OCI-LY7 (cell line): ENCODE data around the gene PPM1F. TPM values are rescaled to one million over a fixed set of nuclear protein-coding genes. Genes with fewer than 3 reads are reported as not detected.

ENCODE experiments used
- BruUV-seq: library from RNA; stranded (reverse); fragments of 400-500 nt; replicated peaks from 2 replicates; lab custom pipeline; 2021; lab: Mats Ljungman, UMichigan
- CTCF ChIA-PET: fragments of 300-600 bp; sonication (Branson Sonifier 250); formaldehyde crosslinking; loops from one replicate; lab custom pipeline; 2022; ENCODE audit warnings: antibody characterized with exemption; ENCODE audit not compliant: unreplicated experiment; lab: Charles Lee
- POLR2A ChIA-PET: fragments of 300-600 bp; sonication (Branson Sonifier 250); formaldehyde crosslinking; loops from one replicate; lab custom pipeline; 2022; ENCODE audit warnings: antibody characterized with exemption; lab: Charles Lee
- DNase-seq: peaks from one replicate; pipeline ENCODE4 v3.0.0-alpha.2; 2015; ENCODE audit warnings: low spot score
- H2AFZ ChIP-seq: fragments of 200-600 bp; sonication (generic), shearing (Covaris generic); 2 replicates; pipeline ENCODE4 v1.6.1; 2014; ENCODE audit warnings: mild to moderate bottlenecking, antibody characterized with exemption, low read length, moderate library complexity
- H3K27ac ChIP-seq: fragments of 200-600 bp; sonication (generic); 2 replicates; pipeline ENCODE4 v1.5.1; 2014; ENCODE audit warnings: mixed run types, low read depth, mild to moderate bottlenecking, moderate library complexity, low read length, inconsistent platforms; ENCODE audit not compliant: poor library complexity, severe bottlenecking
- H3K36me3 ChIP-seq: fragments of 200-600 bp; sonication (generic); 2 replicates; pipeline ENCODE4 v1.6.1; 2014; ENCODE audit warnings: mild to moderate bottlenecking, antibody characterized with exemption, low read length, moderate library complexity, mixed read lengths; ENCODE audit not compliant: insufficient read depth
- H3K4me1 ChIP-seq: fragments of 200-600 bp; sonication (generic); 2 replicates; pipeline ENCODE4 v1.5.1; 2014; ENCODE audit warnings: mild to moderate bottlenecking, low read length; ENCODE audit not compliant: insufficient read depth, poor library complexity, severe bottlenecking
- H3K4me2 ChIP-seq: fragments of 200-600 bp; sonication (generic); 2 replicates; pipeline ENCODE4 v1.6.1; 2014; ENCODE audit warnings: mild to moderate bottlenecking, low read length
- H3K4me3 ChIP-seq: fragments of 200-600 bp; sonication (generic); 2 replicates; pipeline ENCODE4 v1.5.1; 2014; ENCODE audit warnings: mild to moderate bottlenecking, low read depth, low read length; ENCODE audit not compliant: poor library complexity, severe bottlenecking
- H3K79me2 ChIP-seq: fragments of 200-600 bp; sonication (generic); 2 replicates; pipeline ENCODE4 v1.6.1; 2016; ENCODE audit warnings: low read depth, mild to moderate bottlenecking, low read length, moderate library complexity, mixed read lengths; ENCODE audit not compliant: insufficient read depth
- H3K9me2 ChIP-seq: fragments of 200-600 bp; sonication (generic); 2 replicates; pipeline ENCODE4 v1.6.1; 2016; ENCODE audit warnings: mild to moderate bottlenecking, low read length, mixed read lengths; ENCODE audit not compliant: insufficient read depth
- H3K9me3 ChIP-seq: fragments of 200-600 bp; sonication (generic); 2 replicates; pipeline ENCODE4 v1.6.1; 2014; ENCODE audit warnings: mild to moderate bottlenecking, mixed run types, low read length, mixed read lengths
- H4K20me1 ChIP-seq: fragments of 200-600 bp; sonication (generic); 2 replicates; pipeline ENCODE4 v1.6.1; 2014; ENCODE audit warnings: mild to moderate bottlenecking, antibody characterized with exemption, low read length, moderate library complexity, mixed read lengths; ENCODE audit not compliant: insufficient read depth
- CTCF ChIP-seq: fragments of 200-600 bp; sonication (generic); conservative IDR thresholded peaks from 2 replicates; pipeline ENCODE4 v1.5.1; 2014; ENCODE audit warnings: mild to moderate bottlenecking, antibody characterized with exemption, low read length, moderate library complexity, mixed read lengths
- EZH2phosphoT487 ChIP-seq: fragments of 200-600 bp; sonication (generic); IDR thresholded peaks from 2 replicates; pipeline ENCODE4 v1.6.1; 2018; ENCODE audit warnings: low read depth, borderline replicate concordance, mild to moderate bottlenecking, mixed run types, antibody characterized with exemption, low read length, moderate library complexity, mixed read lengths
- intact Hi-C: fragments of 100-400 bp; cut with micrococcal nuclease; formaldehyde crosslinking; loops from one replicate; pipeline ENCODE4 v1.10.0; 2022; ENCODE audit not compliant: unreplicated experiment
- total RNA-seq, 2 experiments: library from RNA; depleted of rRNA in 1 of 2; stranded (reverse); fragments of >200 nt in 1 of 2; shearing (Covaris generic) in 1 of 2; gene quantifications; 2 replicates each; pipeline ENCODE4 v1.2.3, GENCODE V29; 2014 to 2022

PPM1F gene
- total RNA-seq, 2 experiments from 2014 or later: 21.7 to 27.2 TPM

- no peak overlapping the region for H2AFZ ChIP-seq
- no peaks in the 10 kb centered on the region for H3K9me3 ChIP-seq
- no peak overlapping the region for H3K4me2 ChIP-seq
- ChIA-PET CTCF (no interaction called here), POLR2A (no interaction called here)
- no peak for TF ChIP-seq CTCF
- TF ChIP-seq EZH2phosphoT487: no peak
- intact Hi-C loops: no loop called here
- no TSS peak for BruUV-seq
- peaks cover 68% of the 10 kb centered on the region for H3K36me3 ChIP-seq
- H3K9me2 ChIP-seq: no peaks in the 10 kb centered on the region
- no peaks in the 10 kb centered on the region for H4K20me1 ChIP-seq
- no peaks in the 10 kb centered on the region for H3K79me2 ChIP-seq
- no peaks in the 10 kb centered on the region for H3K4me1 ChIP-seq
- H3K4me3 ChIP-seq: no peak overlapping the region
- no peak for DNase-seq
- no peak overlapping the region for H3K27ac ChIP-seq
These were observed 7.8 kb upstream of the PPM1F start for GRCh38 chr22:21960200-21961126.

- ChIA-PET POLR2A (no interaction called here), CTCF (no interaction called here)
- Histone ChIP-seq H3K9me3 (no peaks in the 10 kb centered on the region), H3K27ac (no peak overlapping the region), H3K4me2 (no peak overlapping the region), H4K20me1 (no peaks in the 10 kb centered on the region), H3K9me2 (no peaks in the 10 kb centered on the region), H3K36me3 (peaks cover 59% of the 10 kb centered on the region), H3K4me1 (no peaks in the 10 kb centered on the region), H2AFZ (no peak overlapping the region), H3K79me2 (no peaks in the 10 kb centered on the region), H3K4me3 (no peak overlapping the region)
- no peak for DNase-seq
- TF ChIP-seq CTCF (no peak), EZH2phosphoT487 (no peak)
- intact Hi-C loops: no loop called here
- BruUV-seq: no TSS peak
These were observed 6.8 kb upstream of the PPM1F start for GRCh38 chr22:21959274-21960074.
